Measurements from ENCODE around the gene RAD51B. TPM values are rescaled to one million over a fixed set of nuclear protein-coding genes. Genes with fewer than 3 reads are reported as not detected.

Gene RAD51B
- total and polyA plus RNA-seq, 2 of the 13 experiments (the other 11 are each of a cell fraction or from before 2014, with no cell fraction given), result 7.0 to 9.5 TPM

GRCh38 chr14:68261092-68261842 is 441.7 kb downstream of the RAD51B start:
- no peak overlapping the region for H3K27ac ChIP-seq (ENCODE audit: extremely low read length, insufficient read depth, low read length)
- no TSS peak for BruUV-seq (replicated peaks)
- H3K4me3 ChIP-seq (replicated peaks in 1 of 3; ENCODE audit: insufficient read depth in 1 of 3, low read depth in 2 of 3, low read length in 3 of 3), result no peak overlapping the region
- no peak for DNase-seq (ENCODE audit: low spot score)
- POLR2A ChIA-PET, result no interaction called here
- H4K20me1 ChIP-seq (ENCODE audit: insufficient read depth, low read length), result no peaks in the 10 kb centered on the region
- no peak overlapping the region for H2AFZ ChIP-seq (ENCODE audit: low read length)
- no peaks in the 10 kb centered on the region for H3K79me2 ChIP-seq (ENCODE audit: insufficient read depth, low read length)
- WGBS (ENCODE audit: low lambda C conversion rate), result 93% methylated on average over 10 of the region's 10 CpGs
- no peak for TF ChIP-seq PHF5A (CRISPR knock-in tag; IDR thresholded peaks at IDR 0.05; ENCODE audit: low read depth, unreplicated experiment)
- no peak for TF ChIP-seq TBL1XR1 (IDR thresholded peaks at IDR 0.05; ENCODE audit: borderline replicate concordance, low read length, partially characterized antibody)
- no peak for TF ChIP-seq ZNF614 (CRISPR knock-in tag; IDR thresholded peaks at IDR 0.05; ENCODE audit: borderline replicate concordance)
- no peak for TF ChIP-seq AFF4 (CRISPR knock-in tag; IDR thresholded peaks at IDR 0.05)
- no peak for TF ChIP-seq CAMTA2 (CRISPR knock-in tag; IDR thresholded peaks at IDR 0.05; ENCODE audit: borderline replicate concordance)
- intact Hi-C loops (cut with micrococcal nuclease; ENCODE audit: unreplicated experiment), result no loop called here
- no peaks in the 10 kb centered on the region for H3K36me3 ChIP-seq (replicated peaks in 1 of 2; ENCODE audit: control insufficient read depth in 1 of 2, insufficient read depth in 2 of 2, low read length in 2 of 2)
- H3K4me1 ChIP-seq (ENCODE audit: insufficient read depth, low read length), result peaks cover 12% of the 10 kb centered on the region
- CTCF ChIA-PET (ENCODE audit: low intra/inter-chr PET ratio, low total read pairs), result no interaction called here
- no peak overlapping the region for H3K9ac ChIP-seq (ENCODE audit: insufficient read depth, low read depth, low read length)
- no peaks in the 10 kb centered on the region for H3K9me3 ChIP-seq (ENCODE audit: low read length)
- FAIRE-seq, result no peak
- in situ Hi-C loops (cut with HindIII; ENCODE audit: extremely low pct_ligation_motif_present, low pct_unique_long_range_greater_than_20kb), result no loop called here
- ATAC-seq, result no peak
- H3K27me3 ChIP-seq (ENCODE audit: control insufficient read depth in 1 of 2, insufficient read depth in 2 of 2, low read length in 2 of 2), result no peaks in the 10 kb centered on the region
- H3K4me2 ChIP-seq (ENCODE audit: low read depth, low read length), result no peak overlapping the region

Data from HepG2 (cell line).